ENCODE measurements around the gene SNX9.

DNA sequence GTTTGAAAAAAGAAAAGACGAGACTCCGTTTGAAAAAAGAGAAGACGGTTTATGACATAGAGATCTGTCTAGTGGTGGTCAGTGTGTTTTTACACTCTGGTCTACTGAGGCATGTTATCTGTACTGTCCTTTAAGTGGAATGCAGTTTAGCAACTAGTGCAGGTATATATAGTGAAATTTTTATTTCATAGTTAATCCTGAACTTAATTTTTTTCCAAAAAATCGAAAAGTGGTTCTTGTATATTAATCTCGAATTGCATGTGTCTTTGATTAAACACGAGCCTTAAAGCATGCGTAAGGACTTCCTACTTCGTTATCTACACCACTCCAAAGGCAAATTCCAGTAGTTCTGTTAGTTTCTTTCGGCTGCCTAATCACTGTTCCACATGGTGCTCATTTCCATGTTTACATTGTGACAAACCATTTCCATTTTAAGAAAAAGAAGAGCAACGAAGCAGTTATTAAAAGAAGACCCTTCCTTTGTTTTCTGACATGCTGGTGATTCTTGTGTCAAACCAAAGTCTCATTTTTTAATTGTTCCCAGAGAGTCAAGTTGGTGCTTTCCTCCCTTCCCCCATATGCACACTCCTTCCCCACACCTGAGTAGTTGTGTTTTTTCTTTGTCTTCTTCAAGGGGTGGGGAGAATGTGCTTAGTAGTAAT is 2.3 kb downstream of the SNX9 start:
- TF ChIP-seq, protein P1, sequence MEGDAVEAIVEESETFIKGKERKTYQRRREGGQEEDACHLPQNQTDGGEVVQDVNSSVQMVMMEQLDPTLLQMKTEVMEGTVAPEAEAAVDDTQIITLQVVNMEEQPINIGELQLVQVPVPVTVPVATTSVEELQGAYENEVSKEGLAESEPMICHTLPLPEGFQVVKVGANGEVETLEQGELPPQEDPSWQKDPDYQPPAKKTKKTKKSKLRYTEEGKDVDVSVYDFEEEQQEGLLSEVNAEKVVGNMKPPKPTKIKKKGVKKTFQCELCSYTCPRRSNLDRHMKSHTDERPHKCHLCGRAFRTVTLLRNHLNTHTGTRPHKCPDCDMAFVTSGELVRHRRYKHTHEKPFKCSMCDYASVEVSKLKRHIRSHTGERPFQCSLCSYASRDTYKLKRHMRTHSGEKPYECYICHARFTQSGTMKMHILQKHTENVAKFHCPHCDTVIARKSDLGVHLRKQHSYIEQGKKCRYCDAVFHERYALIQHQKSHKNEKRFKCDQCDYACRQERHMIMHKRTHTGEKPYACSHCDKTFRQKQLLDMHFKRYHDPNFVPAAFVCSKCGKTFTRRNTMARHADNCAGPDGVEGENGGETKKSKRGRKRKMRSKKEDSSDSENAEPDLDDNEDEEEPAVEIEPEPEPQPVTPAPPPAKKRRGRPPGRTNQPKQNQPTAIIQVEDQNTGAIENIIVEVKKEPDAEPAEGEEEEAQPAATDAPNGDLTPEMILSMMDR (IDR thresholded peaks at IDR 0.05) = no peak
- TF ChIP-seq POLR2A (IDR thresholded peaks at IDR 0.05) = no peak
